ENCODE measurements around the gene MARVELD1.

DNA sequence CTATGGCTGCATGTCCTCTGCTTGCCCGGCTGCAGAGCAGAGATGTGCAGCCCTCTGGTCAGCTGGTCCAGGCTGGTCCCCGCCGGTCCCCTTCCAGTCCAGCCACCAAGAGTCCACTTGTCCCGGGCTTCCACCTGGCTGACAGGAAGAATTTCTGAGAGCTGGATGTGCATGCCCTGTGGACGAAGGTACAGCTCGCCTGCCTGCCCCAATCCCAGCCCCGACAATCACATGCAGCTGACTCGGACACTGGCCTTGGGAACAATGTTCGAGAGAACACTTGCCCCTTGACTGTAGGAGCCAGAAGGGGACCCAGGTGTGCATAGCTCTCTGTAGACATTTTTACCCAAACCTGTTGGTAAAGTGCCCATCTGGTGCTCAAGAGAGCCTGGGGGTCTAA is 38.3 kb upstream of the MARVELD1 start:
- TF ChIP-seq, protein P1, sequence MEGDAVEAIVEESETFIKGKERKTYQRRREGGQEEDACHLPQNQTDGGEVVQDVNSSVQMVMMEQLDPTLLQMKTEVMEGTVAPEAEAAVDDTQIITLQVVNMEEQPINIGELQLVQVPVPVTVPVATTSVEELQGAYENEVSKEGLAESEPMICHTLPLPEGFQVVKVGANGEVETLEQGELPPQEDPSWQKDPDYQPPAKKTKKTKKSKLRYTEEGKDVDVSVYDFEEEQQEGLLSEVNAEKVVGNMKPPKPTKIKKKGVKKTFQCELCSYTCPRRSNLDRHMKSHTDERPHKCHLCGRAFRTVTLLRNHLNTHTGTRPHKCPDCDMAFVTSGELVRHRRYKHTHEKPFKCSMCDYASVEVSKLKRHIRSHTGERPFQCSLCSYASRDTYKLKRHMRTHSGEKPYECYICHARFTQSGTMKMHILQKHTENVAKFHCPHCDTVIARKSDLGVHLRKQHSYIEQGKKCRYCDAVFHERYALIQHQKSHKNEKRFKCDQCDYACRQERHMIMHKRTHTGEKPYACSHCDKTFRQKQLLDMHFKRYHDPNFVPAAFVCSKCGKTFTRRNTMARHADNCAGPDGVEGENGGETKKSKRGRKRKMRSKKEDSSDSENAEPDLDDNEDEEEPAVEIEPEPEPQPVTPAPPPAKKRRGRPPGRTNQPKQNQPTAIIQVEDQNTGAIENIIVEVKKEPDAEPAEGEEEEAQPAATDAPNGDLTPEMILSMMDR (IDR thresholded peaks at IDR 0.05; ENCODE audit: low read depth, low read length), result no peak
- no peak for TF ChIP-seq EZH2phosphoT487 (IDR thresholded peaks at IDR 0.05; ENCODE audit: low read depth)
